HEK293 (cell line): ENCODE data around the gene DPT.

Experiments used
- CTCF ChIA-PET: fragments of 350-600 bp; formaldehyde crosslinking; extraction: SDS; loops from one replicate; lab custom pipeline; 2021; ENCODE audit warnings: antibody characterized with exemption; lab: Yijun Ruan, JAX
- POLR2A ChIA-PET: fragments of 300-600 bp; formaldehyde crosslinking; extraction: SDS; loops from one replicate; lab custom pipeline; 2020; ENCODE audit warnings: antibody characterized with exemption, inconsistent platforms; lab: Yijun Ruan, JAX
- H3K27ac ChIP-seq: fragments of 200-500 bp; sonication (Bioruptor generic); 2 replicates; pipeline ENCODE4 v1.5.1; 2014; ENCODE audit warnings: low read depth, low read length, control low read depth, inconsistent platforms; ENCODE audit errors: extremely low read depth
- H3K36me3 ChIP-seq, 2 experiments: fragments of 200-500 bp in 1 of 2; sonication (Bioruptor generic) in 1 of 2; 1 replicate in 1 of 2; 2 replicates in 1 of 2; pipeline ENCODE4 v1.5.1; 2014 to 2017; ENCODE audit warnings: inconsistent platforms in 2 of 2, low read length in 2 of 2; ENCODE audit not compliant: control insufficient read depth in 2 of 2, insufficient read depth in 1 of 2
- H3K4me1 ChIP-seq: fragments of 200-500 bp; sonication (Bioruptor generic); 2 replicates; pipeline ENCODE4 v1.5.1; 2014; ENCODE audit warnings: mild to moderate bottlenecking, low read length, inconsistent platforms; ENCODE audit not compliant: control insufficient read depth, insufficient read depth
- H3K4me3 ChIP-seq: 2 replicates; pipeline ENCODE4 v1.5.1; 2011; ENCODE audit warnings: low read depth, mild to moderate bottlenecking, control low read depth, low read length, moderate library complexity
- H3K9me3 ChIP-seq: fragments of 200-500 bp; sonication (Bioruptor generic); 2 replicates; pipeline ENCODE4 v1.5.1; 2014; ENCODE audit warnings: low read depth, low read length, inconsistent platforms; ENCODE audit not compliant: control insufficient read depth, insufficient read depth
- EGR2 ChIP-seq: fragments of 450-650 bp; formaldehyde crosslinking; IDR thresholded peaks from 2 replicates; pipeline ENCODE4 v1.5.1; 2016; ENCODE audit warnings: low read depth, missing biosample characterization, missing genetic modification characterization
- KLF8 ChIP-seq: fragments of 450-650 bp; formaldehyde crosslinking; IDR thresholded peaks from 2 replicates; pipeline ENCODE4 v1.5.1; 2016; ENCODE audit warnings: missing biosample characterization, missing genetic modification characterization
- KLF9 ChIP-seq: fragments of 450-650 bp; formaldehyde crosslinking; IDR thresholded peaks from 2 replicates; pipeline ENCODE4 v1.5.1; 2016; ENCODE audit warnings: missing biosample characterization, missing genetic modification characterization, low read depth
- YY2 ChIP-seq: fragments of 450-650 bp; formaldehyde crosslinking; IDR thresholded peaks from 2 replicates; pipeline ENCODE4 v1.5.1; 2016; ENCODE audit warnings: missing biosample characterization, missing genetic modification characterization
- ZBTB17 ChIP-seq: fragments of 450-650 bp; formaldehyde crosslinking; IDR thresholded peaks from 2 replicates; pipeline ENCODE4 v1.5.1; 2016; ENCODE audit warnings: missing biosample characterization, missing genetic modification characterization
- ZBTB21 ChIP-seq: fragments of 450-650 bp; formaldehyde crosslinking; IDR thresholded peaks from 2 replicates; pipeline ENCODE4 v1.5.1; 2017; ENCODE audit warnings: missing biosample characterization, missing genetic modification characterization
- ZBTB49 ChIP-seq: fragments of 450-650 bp; formaldehyde crosslinking; IDR thresholded peaks from 2 replicates; pipeline ENCODE4 v1.5.1; 2016; ENCODE audit warnings: missing biosample characterization, missing genetic modification characterization, low read depth
- ZBTB8A ChIP-seq: fragments of 450-650 bp; formaldehyde crosslinking; IDR thresholded peaks from 2 replicates; pipeline ENCODE4 v1.5.1; 2016; ENCODE audit warnings: missing biosample characterization, missing genetic modification characterization
- ZFP69B ChIP-seq: fragments of 450-650 bp; formaldehyde crosslinking; IDR thresholded peaks from 2 replicates; pipeline ENCODE4 v1.5.1; 2016; ENCODE audit warnings: missing biosample characterization, missing genetic modification characterization
- ZNF174 ChIP-seq: fragments of 450-650 bp; formaldehyde crosslinking; IDR thresholded peaks from 2 replicates; pipeline ENCODE4 v1.5.0; 2017; ENCODE audit warnings: missing biosample characterization, mild to moderate bottlenecking, missing genetic modification characterization
- ZNF202 ChIP-seq: fragments of 450-650 bp; formaldehyde crosslinking; IDR thresholded peaks from 2 replicates; pipeline ENCODE4 v1.5.1; 2016; ENCODE audit warnings: missing biosample characterization, missing genetic modification characterization, borderline replicate concordance
- ZNF274 ChIP-seq, 2 experiments: fragments of 200-500 bp in 1 of 2; fragments of 450-650 bp in 1 of 2; sonication (Bioruptor generic) in 1 of 2; formaldehyde crosslinking in 1 of 2; IDR thresholded peaks; 2 replicates each; pipeline versions ENCODE4 v1.5.1 to v1.6.1; 2014 to 2016; ENCODE audit warnings: borderline replicate concordance in 1 of 2, inconsistent platforms in 1 of 2, low read length in 1 of 2, missing biosample characterization in 1 of 2, missing genetic modification characterization in 1 of 2
- ZNF280C ChIP-seq: fragments of 450-650 bp; formaldehyde crosslinking; IDR thresholded peaks from 2 replicates; pipeline ENCODE4 v1.5.1; 2016; ENCODE audit warnings: missing biosample characterization, missing genetic modification characterization
- ZNF510 ChIP-seq: fragments of 450-650 bp; formaldehyde crosslinking; IDR thresholded peaks from 2 replicates; pipeline ENCODE4 v1.5.1; 2018; ENCODE audit warnings: mild to moderate bottlenecking, missing genetic modification characterization, missing biosample characterization; ENCODE audit not compliant: insufficient replicate concordance
- ZNF560 ChIP-seq: fragments of 450-650 bp; formaldehyde crosslinking; IDR thresholded peaks from 2 replicates; pipeline ENCODE4 v1.5.1; 2017; ENCODE audit warnings: missing biosample characterization, missing genetic modification characterization, borderline replicate concordance
- ZNF585B ChIP-seq: fragments of 450-650 bp; formaldehyde crosslinking; IDR thresholded peaks from 2 replicates; pipeline ENCODE4 v1.5.1; 2016; ENCODE audit warnings: missing biosample characterization, missing genetic modification characterization
- ZNF777 ChIP-seq: fragments of 450-650 bp; formaldehyde crosslinking; IDR thresholded peaks from 2 replicates; pipeline ENCODE4 v1.5.1; 2017; ENCODE audit warnings: missing biosample characterization, missing genetic modification characterization, borderline replicate concordance
- ZNF843 ChIP-seq: fragments of 450-650 bp; formaldehyde crosslinking; IDR thresholded peaks from 2 replicates; pipeline ENCODE4 v1.5.1; 2016; ENCODE audit warnings: missing biosample characterization, missing genetic modification characterization
- ZSCAN18 ChIP-seq: fragments of 450-650 bp; formaldehyde crosslinking; IDR thresholded peaks from 2 replicates; pipeline ENCODE4 v1.5.1; 2016; ENCODE audit warnings: missing biosample characterization, missing genetic modification characterization

Gene DPT

GRCh38 chr1:168700575-168701268 is 28.3 kb downstream of the DPT start (continued):
- no peak for TF ChIP-seq ZNF280C

- Histone ChIP-seq H3K27ac (no peak overlapping the region), H3K4me1 (no peaks in the 10 kb centered on the region), H3K36me3 (no peaks in the 10 kb centered on the region), H3K4me3 (no peak overlapping the region), H3K9me3 (no peaks in the 10 kb centered on the region)
- POLR2A ChIA-PET = no interaction called here
- CTCF ChIA-PET = no interaction called here
- TF ChIP-seq EGR2 (tag by site-specific recombination) = no peak
- no peak for TF ChIP-seq ZFP69B
- TF ChIP-seq KLF9 = no peak
- TF ChIP-seq ZNF510 (tag by site-specific recombination) = peak; percentile 87
- TF ChIP-seq ZNF560 (tag by site-specific recombination) = no peak
- TF ChIP-seq ZNF274 (IDR thresholded peaks at IDR 0.05; ENCODE audit: low read length) = no peak
- no peak for TF ChIP-seq ZNF274 (tag by site-specific recombination; IDR thresholded peaks at IDR 0.05; ENCODE audit: borderline replicate concordance)
Observed at GRCh38 chr1:168698453-168698852, 30.6 kb downstream of the DPT start.

- Histone ChIP-seq H3K4me1 (no peaks in the 10 kb centered on the region), H3K27ac (no peak overlapping the region), H3K4me3 (no peak overlapping the region), H3K36me3 (no peaks in the 10 kb centered on the region), H3K9me3 (no peaks in the 10 kb centered on the region)
- ChIA-PET CTCF (interaction anchor here (0.6 kb wide), 1 partner anchor 428 kb away, joined by 4 read pairs; no protein-coding TSS in a partner anchor), POLR2A (no interaction called here)
- TF ChIP-seq ZNF843 (no peak), ZSCAN18 (tag by site-specific recombination) (no peak), ZBTB49 (tag by site-specific recombination) (no peak), ZBTB21 (tag by site-specific recombination) (no peak), KLF8 (tag by site-specific recombination) (no peak), YY2 (no peak), ZNF585B (tag by site-specific recombination) (no peak), ZNF777 (no peak), ZNF202 (tag by site-specific recombination) (no peak), ZNF174 (tag by site-specific recombination) (no peak), ZBTB17 (no peak), ZBTB8A (tag by site-specific recombination) (no peak)
Observed at GRCh38 chr1:168697356-168698126, 31.5 kb downstream of the DPT start.
